Spleen (tissue), 11 donors: ENCODE data around the gene SETD1A. TPM values are rescaled to one million over a fixed set of nuclear protein-coding genes. Genes with fewer than 3 reads are reported as not detected.

ENCODE experiments used
- DNase-seq: peaks from one replicate; pipeline ENCODE4 v3.0.0-alpha.2; 2020
- H3K27ac ChIP-seq, 8 donors: fragments of 200-600 bp; sonication (generic) in 7 of 8; 1 replicate in 4 of 8; 2 replicates in 4 of 8; pipeline versions ENCODE4 v1.5.0 to v1.8.0; 2016 to 2021; ENCODE audit warnings: inconsistent platforms in 4 of 8, mild to moderate bottlenecking in 4 of 8, moderate library complexity in 1 of 8
- H3K27me3 ChIP-seq, 7 donors: fragments of 200-600 bp; sonication (generic) in 6 of 7; replicated peaks in 1 of 7; 1 replicate in 4 of 7; 2 replicates in 3 of 7; pipeline versions ENCODE4 v1.5.0 to v1.8.0; 2016 to 2021; ENCODE audit warnings: inconsistent platforms in 3 of 7, mild to moderate bottlenecking in 1 of 7
- H3K36me3 ChIP-seq, 6 donors: fragments of 200-600 bp; sonication (generic) in 5 of 6; 1 replicate in 4 of 6; 2 replicates in 2 of 6; pipeline versions ENCODE4 v1.5.0 to v1.8.0; 2016 to 2021; ENCODE audit warnings: inconsistent platforms in 2 of 6
- H3K4me1 ChIP-seq, 6 donors: fragments of 200-600 bp; sonication (generic) in 5 of 6; 1 replicate in 3 of 6; 2 replicates in 3 of 6; pipeline versions ENCODE4 v1.5.0 to v1.8.0; 2016 to 2021; ENCODE audit warnings: inconsistent platforms in 3 of 6
- H3K4me3 ChIP-seq, 8 donors: fragments of 200-600 bp; sonication (generic) in 7 of 8; 1 replicate in 4 of 8; 2 replicates in 4 of 8; pipeline versions ENCODE4 v1.5.0 to v1.8.0; 2016 to 2021; ENCODE audit warnings: inconsistent platforms in 4 of 8, mild to moderate bottlenecking in 4 of 8, moderate library complexity in 2 of 8
- H3K9me3 ChIP-seq, 8 donors: fragments of 200-600 bp; sonication (generic) in 7 of 8; 1 replicate in 4 of 8; 2 replicates in 4 of 8; pipeline versions ENCODE4 v1.5.0 to v1.8.0; 2016 to 2021; ENCODE audit warnings: inconsistent platforms in 4 of 8
- POLR2A ChIP-seq, 3 donors: fragments of 450-650 bp; IDR thresholded peaks; one replicate each; pipeline ENCODE4 v1.5.1; 2017; ENCODE audit warnings: antibody characterized with exemption in 3 of 3, mild to moderate bottlenecking in 1 of 3
- POLR2AphosphoS5 ChIP-seq, 3 donors: sonication (generic); formaldehyde crosslinking; IDR thresholded peaks; one replicate each; pipeline ENCODE4 v1.5.1; 2017; ENCODE audit warnings: antibody characterized with exemption in 3 of 3
- WGBS, 5 donors: extraction: QIAGEN DNeasy Blood & Tissue Kit in 3 of 5; methylation state at CpG; one replicate each; pipeline versions ENCODE4 v1.1.5 to v1.1.7; 2013 to 2018; 5-methylcytosine and 5-hydroxymethylcytosine counted together
- intact Hi-C: fragments of 100-400 bp; cut with DNase I; formaldehyde crosslinking; loops from one replicate; pipeline ENCODE4 v1.15.0; 2023; ENCODE audit warnings: low total_unique reads
- polyA plus RNA-seq, 3 donors: library from polyadenylated mRNA; stranded (reverse); fragments of 200-250 nt; gene quantifications; one replicate each; pipeline ENCODE4 v1.2.1, GENCODE V29; 2013
- total RNA-seq, 7 donors: library from RNA; depleted of rRNA in 3 of 7; stranded (reverse); fragments of >200 nt in 3 of 7; fragmentation: NEBNext Ultra II Directional in 4 of 7; extraction: Animal tissue kit (Norgen Biotek cat#: 25700) in 4 of 7; gene quantifications; one replicate each; pipeline versions ENCODE4 v1.1.0 to v1.2.1, GENCODE V29; 2016 to 2021
- TF ChIP-seq, protein P1 (sequence below), 11 experiments: fragments of 200-600 bp in 7 of 11; fragments of 450-650 bp in 4 of 11; sonication (generic) in 4 of 11; IDR thresholded peaks in 8 of 11; conservative IDR thresholded peaks in 3 of 11; 1 replicate in 7 of 11; 2 replicates in 4 of 11; pipeline versions ENCODE4 v1.4.0 to v1.8.0; 2016 to 2021; ENCODE audit warnings: antibody characterized with exemption in 11 of 11, inconsistent platforms in 4 of 11, mild to moderate bottlenecking in 1 of 11
- donor health status: healthy with polysubstance abuse.
- donor health status: DM: no; HTN: no; CAD: no; lungs with moderate emphysema.
- donor health status: DM: no; HTN: no; CAD: no.
- donor health status: Bipolar disorder and iron deficiency.
- donor health status: healthy.
- donor health status: DM: no; HTN: no; CAD: no.
- donor health status: DM: yes; HTN: yes; CAD: no.

SETD1A gene
- total and polyA plus RNA-seq, 10 donors: 4.8 to 24.9 (median 14.7) TPM

DNA sequence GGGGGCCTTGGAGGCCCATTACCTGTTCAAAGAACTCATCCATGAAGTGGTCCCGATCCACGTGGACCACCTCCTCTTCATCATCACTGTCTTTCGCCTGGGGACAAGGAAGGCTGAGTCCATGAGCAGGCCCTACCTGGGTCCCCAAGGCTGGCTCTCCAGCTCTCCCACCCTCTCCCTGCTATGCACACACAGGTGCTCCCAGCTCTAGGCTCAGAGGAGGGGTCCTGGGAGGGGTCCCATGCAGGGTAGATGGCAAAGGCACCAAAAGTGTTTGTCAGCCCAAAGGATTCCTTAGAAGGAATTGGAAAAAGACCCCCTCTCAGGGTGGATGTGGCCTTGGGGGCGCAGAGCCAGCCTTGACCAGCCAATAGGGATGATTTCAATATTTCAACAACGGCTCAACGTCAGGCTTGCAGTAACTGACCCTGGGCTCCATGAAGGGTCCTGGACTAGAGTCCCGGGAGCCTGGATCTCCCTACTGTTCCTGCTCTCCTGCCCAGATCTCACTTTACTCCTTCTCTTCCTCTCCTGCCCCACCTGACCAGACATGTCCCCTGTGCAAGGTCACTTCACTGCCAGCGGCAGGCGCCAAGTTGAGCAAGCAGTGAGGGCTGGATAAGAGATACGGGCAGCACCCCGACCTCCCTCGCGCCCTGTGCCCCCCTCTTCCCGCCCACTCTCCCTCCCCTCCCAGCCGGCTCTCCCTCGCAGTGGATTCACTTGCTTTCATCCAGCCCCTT is 44.1 kb downstream of the SETD1A start:
- H3K27me3 ChIP-seq: peaks cover 0 to 7% (median 0%) of the 10 kb centered on the region in 7 donors
- DNase-seq: no peak
- no peak for TF ChIP-seq POLR2A (IDR thresholded peaks at IDR 0.05)
- TF ChIP-seq, protein P1, sequence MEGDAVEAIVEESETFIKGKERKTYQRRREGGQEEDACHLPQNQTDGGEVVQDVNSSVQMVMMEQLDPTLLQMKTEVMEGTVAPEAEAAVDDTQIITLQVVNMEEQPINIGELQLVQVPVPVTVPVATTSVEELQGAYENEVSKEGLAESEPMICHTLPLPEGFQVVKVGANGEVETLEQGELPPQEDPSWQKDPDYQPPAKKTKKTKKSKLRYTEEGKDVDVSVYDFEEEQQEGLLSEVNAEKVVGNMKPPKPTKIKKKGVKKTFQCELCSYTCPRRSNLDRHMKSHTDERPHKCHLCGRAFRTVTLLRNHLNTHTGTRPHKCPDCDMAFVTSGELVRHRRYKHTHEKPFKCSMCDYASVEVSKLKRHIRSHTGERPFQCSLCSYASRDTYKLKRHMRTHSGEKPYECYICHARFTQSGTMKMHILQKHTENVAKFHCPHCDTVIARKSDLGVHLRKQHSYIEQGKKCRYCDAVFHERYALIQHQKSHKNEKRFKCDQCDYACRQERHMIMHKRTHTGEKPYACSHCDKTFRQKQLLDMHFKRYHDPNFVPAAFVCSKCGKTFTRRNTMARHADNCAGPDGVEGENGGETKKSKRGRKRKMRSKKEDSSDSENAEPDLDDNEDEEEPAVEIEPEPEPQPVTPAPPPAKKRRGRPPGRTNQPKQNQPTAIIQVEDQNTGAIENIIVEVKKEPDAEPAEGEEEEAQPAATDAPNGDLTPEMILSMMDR (IDR thresholded peaks at IDR 0.05 in 8 of 11, conservative IDR thresholded peaks at IDR 0.05 in 3 of 11): no peak
- TF ChIP-seq POLR2AphosphoS5 (IDR thresholded peaks at IDR 0.05): no peak
- H3K4me3 ChIP-seq: no peak overlapping the region
- no peaks in the 10 kb centered on the region for H3K9me3 ChIP-seq
- H3K4me1 ChIP-seq: peaks cover 0 to 18% (median 11%) of the 10 kb centered on the region in 6 donors
- H3K27ac ChIP-seq: no peak overlapping the region
- no peaks in the 10 kb centered on the region for H3K36me3 ChIP-seq
- intact Hi-C loops: no loop called here
- 66 to 83% (median 74%) methylated on average over 16 of the region's 16 CpGs for WGBS, 5 donors

DNA sequence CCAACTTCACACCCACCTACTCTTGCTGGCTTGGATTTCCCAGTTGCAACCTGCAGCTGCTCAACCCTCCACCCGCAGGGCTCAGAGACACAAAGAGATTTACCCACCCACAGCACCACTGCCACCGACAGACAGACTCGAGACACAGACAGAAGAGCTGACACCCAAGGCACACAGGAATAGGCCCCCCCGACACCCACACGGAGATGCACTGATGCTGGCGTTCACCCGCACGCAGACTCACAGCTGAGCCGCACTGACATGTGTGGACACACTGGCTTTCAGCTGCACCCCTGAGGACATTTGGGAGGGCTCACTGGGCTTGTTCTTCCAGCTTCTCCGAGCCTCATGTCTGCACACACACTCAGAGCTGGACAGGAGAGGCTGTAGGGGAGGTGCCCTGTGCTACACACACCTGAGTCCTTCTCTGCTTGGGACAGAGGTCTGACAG is 44.7 kb downstream of the SETD1A start:
- TF ChIP-seq, protein P1 (IDR thresholded peaks at IDR 0.05 in 8 of 11, conservative IDR thresholded peaks at IDR 0.05 in 3 of 11): no peak
- TF ChIP-seq POLR2AphosphoS5 (IDR thresholded peaks at IDR 0.05): no peak
- no peak for TF ChIP-seq POLR2A (IDR thresholded peaks at IDR 0.05)
- WGBS, 5 donors: 77 to 93% (median 84%) methylated on average over 7 to 10 of the region's 10 CpGs
- no peak for DNase-seq
- H3K4me3 ChIP-seq: no peak overlapping the region
- no peaks in the 10 kb centered on the region for H3K9me3 ChIP-seq
- H3K27ac ChIP-seq: no peak overlapping the region
- intact Hi-C loops: no loop called here
- H3K27me3 ChIP-seq: peaks cover 0 to 9% (median 0%) of the 10 kb centered on the region in 7 donors
- H3K4me1 ChIP-seq: peaks cover 0 to 12% (median 8%) of the 10 kb centered on the region in 6 donors
- H3K36me3 ChIP-seq: no peaks in the 10 kb centered on the region

DNA sequence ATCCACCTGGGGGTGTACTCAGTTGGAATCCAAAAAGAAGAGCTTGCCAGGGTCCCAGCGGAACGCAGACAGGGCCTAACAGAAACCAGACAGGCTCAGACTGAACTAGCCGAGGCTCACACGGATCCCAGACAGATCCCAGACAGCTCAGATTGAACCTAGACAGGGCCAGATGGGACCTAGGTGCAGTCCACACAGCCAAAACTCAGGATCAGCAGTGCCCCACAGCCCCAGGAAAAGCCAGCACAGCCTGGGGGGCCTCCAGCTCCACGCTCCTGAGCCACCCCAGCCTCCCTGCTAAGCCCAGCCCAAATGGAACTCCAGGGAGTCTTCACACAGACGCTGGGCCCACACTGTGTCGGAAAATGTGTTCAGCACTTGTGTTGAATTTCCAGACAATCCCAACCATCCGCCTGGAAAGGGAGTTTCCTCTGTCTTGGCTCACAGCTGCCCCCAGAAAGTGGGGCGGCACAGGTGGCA is 45.3 kb downstream of the SETD1A start:
- Histone ChIP-seq H3K27ac (no peak overlapping the region), H3K4me1 (peaks cover 0 to 6% (median 2%) of the 10 kb centered on the region in 6 donors), H3K4me3 (no peak overlapping the region), H3K9me3 (no peaks in the 10 kb centered on the region), H3K27me3 (peaks cover 0 to 11% (median 0%) of the 10 kb centered on the region in 7 donors), H3K36me3 (no peaks in the 10 kb centered on the region)
- TF ChIP-seq POLR2A (IDR thresholded peaks at IDR 0.05) (no peak), POLR2AphosphoS5 (IDR thresholded peaks at IDR 0.05) (no peak)
- TF ChIP-seq, protein P1 (IDR thresholded peaks at IDR 0.05 in 8 of 11, conservative IDR thresholded peaks at IDR 0.05 in 3 of 11): no peak
- intact Hi-C loops: no loop called here
- no peak for DNase-seq
- WGBS, 5 donors: 77 to 98% (median 90%) methylated on average over 9 of the region's 9 CpGs

DNA sequence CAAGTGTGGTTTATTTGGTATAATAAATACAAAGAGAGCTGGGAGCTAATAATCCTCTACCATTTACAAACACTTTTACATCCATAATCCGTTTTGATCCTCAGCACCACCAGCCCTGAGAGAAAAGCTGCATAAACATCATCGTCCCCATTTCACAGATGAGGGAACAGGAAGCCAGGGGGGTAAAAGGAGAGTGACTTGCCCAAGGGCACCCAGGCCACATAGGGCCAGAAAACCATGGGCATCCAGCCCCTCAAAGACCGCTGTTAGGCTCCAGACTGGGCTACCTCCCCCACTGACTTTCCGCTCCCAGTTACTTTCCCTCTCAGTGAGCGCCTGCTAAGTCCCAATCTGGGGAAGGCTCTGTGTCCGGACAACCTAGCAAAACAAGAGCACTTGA is 46.2 kb downstream of the SETD1A start:
- TF ChIP-seq POLR2AphosphoS5 (IDR thresholded peaks at IDR 0.05) (no peak), POLR2A (IDR thresholded peaks at IDR 0.05) (no peak)
- TF ChIP-seq, protein P1 (IDR thresholded peaks at IDR 0.05 in 8 of 11, conservative IDR thresholded peaks at IDR 0.05 in 3 of 11): no peak
- 77 to 91% (median 88%) methylated on average over 6 of the region's 6 CpGs for WGBS, 5 donors
- H3K27me3 ChIP-seq: peaks cover 0 to 20% (median 0%) of the 10 kb centered on the region in 7 donors
- no peaks in the 10 kb centered on the region for H3K9me3 ChIP-seq
- no peak for DNase-seq
- no peak overlapping the region for H3K4me3 ChIP-seq
- no peak overlapping the region for H3K27ac ChIP-seq
- intact Hi-C loops: no loop called here
- H3K36me3 ChIP-seq: no peaks in the 10 kb centered on the region
- H3K4me1 ChIP-seq: no peaks in the 10 kb centered on the region
